HG02588 (cell line): ENCODE data around the gene MRPL18.

ENCODE experiments used
- ATAC-seq: cut with Tn5 transposase; IDR thresholded peaks from one replicate; pipeline ENCODE4 v1.9.1; 2021; ENCODE audit warnings: mild to moderate bottlenecking, moderate library complexity; ENCODE audit not compliant: unreplicated experiment

MRPL18 gene

DNA sequence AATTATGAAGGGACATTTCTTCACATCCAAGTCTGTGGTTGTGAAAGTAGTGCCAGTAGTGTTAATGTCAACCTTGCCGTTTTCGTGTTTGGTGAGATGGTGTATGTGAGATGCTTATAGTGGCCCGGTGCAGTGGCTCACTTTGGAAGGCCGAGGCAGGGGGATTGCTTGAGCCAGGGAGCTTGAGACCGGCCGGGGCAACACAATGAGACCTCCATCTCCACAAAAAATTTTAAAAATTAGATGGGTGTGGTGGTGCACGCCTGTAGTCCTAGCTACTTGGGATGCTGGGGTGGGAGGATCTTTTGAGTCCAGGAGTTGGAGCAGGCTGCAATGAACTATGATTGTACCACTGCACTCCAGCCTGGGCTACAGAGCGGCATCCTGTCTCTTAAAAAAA, 47.2 kb downstream of the MRPL18 start:
- no peak for ATAC-seq

DNA sequence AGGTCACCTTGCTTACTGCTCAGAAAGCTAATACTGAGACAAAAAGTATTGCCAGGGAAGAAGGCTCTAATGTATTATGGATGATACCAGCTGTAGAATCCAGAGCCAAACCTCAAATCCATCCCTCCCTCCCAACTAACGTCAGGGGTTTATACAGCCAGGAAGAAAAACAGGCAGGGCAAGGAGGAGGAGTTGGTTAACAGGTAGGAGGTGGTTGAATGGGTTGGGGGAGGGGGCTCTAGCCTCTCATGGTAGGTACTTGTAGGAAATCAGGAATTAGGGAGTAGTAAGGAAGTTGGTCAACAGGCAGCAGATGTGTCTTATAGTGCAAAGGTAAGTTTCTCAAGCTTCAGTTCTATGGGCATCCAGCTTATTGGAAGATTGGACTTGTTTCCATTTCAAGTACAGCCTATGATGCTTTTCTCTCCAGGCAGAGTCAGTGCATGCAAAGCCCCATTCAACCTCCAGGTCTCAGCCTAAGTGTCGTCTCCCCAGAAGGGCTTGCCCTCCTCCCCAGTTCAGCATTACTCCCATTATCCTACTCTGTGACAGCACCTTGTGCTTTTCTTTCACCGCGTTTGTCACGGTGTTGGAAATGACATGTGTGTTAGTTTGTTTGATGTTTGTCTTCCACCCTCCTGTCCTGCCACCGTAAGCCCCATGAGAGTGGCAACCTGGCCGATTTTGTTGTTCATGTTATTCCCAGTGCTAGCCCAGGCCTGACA, 47.9 kb downstream of the MRPL18 start:
- ATAC-seq = no peak

DNA sequence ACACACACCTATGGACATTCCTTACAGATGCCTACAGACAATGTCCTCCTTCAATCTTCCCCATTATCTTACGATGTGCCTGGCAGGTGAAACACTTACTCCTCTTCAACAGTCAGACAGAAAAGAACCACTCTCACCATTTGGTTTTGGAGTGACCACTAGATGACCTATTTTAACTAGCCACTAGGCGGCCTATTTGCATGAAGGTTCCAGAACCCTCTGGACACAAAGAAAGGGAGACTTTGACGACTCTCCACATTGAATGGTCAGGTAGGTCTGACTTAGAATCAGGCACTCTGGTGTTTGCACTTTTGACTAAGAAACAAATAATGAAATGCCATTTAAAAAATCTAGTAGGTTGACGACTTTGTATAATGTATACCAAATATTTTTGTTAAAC, 51.8 kb downstream of the MRPL18 start:
- no peak for ATAC-seq

DNA sequence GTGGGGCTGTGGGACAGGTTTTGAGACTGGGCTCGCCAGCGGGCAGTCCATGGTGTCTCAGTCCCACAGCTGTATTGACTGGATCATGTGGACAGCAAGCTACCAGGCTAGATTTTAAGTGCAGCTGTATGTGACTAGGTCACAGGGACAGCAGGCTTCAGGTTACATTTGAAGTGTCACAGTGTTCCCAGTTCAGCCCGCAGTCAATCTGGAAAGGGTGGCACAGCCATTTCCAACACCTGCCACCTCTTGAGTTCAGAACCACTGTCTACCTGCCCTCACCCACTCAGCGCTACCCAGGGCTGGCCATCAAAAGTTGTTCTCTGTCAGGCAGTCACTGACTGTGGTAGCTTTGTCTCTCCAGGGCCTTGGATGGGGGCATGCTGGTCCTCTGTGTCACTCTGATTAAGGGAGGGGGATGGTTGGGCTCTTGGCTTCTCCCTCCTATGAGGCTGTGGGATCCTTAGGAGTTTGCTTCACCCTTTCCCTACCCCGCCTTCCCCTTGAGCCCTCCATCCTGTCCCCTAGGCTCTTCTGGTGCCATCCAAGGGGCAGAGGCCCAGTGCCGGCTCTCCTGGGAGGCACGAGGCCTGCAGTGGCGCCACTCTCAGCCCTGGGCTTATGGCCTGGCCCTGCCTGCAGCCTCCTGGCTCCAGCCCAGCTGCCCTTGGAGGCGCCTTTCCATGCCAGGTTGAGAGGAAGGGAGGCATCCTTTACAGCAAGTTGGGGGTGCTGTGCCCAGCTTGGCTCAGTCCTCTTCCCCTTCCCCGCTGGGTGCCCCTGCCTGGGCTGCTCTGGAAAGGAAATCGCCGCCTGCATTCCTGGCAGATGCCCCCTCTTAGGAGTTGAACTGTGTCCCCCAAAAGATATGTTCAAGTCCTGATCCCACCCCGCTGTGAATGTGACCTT, 54.7 kb downstream of the MRPL18 start:
- no peak for ATAC-seq
